Choroid plexus epithelial cell (primary cell): ENCODE results near the gene GEN1.

Experiments
- DNase-seq: peaks from one replicate; pipeline ENCODE4 v3.0.0-alpha.2; 2010; ENCODE audit warnings: low read depth
- H3K4me3 ChIP-seq: 2 replicates; pipeline ENCODE4 v1.5.1; 2011; ENCODE audit warnings: low read depth, mild to moderate bottlenecking, control low read depth, low read length, moderate library complexity
- TF ChIP-seq, protein P1 (sequence below): conservative IDR thresholded peaks from 2 replicates; pipeline ENCODE4 v1.5.1; 2011; ENCODE audit warnings: low read depth, mild to moderate bottlenecking, control low read depth, inconsistent platforms, low read length, moderate library complexity

The GEN1 gene, protein sequence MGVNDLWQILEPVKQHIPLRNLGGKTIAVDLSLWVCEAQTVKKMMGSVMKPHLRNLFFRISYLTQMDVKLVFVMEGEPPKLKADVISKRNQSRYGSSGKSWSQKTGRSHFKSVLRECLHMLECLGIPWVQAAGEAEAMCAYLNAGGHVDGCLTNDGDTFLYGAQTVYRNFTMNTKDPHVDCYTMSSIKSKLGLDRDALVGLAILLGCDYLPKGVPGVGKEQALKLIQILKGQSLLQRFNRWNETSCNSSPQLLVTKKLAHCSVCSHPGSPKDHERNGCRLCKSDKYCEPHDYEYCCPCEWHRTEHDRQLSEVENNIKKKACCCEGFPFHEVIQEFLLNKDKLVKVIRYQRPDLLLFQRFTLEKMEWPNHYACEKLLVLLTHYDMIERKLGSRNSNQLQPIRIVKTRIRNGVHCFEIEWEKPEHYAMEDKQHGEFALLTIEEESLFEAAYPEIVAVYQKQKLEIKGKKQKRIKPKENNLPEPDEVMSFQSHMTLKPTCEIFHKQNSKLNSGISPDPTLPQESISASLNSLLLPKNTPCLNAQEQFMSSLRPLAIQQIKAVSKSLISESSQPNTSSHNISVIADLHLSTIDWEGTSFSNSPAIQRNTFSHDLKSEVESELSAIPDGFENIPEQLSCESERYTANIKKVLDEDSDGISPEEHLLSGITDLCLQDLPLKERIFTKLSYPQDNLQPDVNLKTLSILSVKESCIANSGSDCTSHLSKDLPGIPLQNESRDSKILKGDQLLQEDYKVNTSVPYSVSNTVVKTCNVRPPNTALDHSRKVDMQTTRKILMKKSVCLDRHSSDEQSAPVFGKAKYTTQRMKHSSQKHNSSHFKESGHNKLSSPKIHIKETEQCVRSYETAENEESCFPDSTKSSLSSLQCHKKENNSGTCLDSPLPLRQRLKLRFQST

DNA sequence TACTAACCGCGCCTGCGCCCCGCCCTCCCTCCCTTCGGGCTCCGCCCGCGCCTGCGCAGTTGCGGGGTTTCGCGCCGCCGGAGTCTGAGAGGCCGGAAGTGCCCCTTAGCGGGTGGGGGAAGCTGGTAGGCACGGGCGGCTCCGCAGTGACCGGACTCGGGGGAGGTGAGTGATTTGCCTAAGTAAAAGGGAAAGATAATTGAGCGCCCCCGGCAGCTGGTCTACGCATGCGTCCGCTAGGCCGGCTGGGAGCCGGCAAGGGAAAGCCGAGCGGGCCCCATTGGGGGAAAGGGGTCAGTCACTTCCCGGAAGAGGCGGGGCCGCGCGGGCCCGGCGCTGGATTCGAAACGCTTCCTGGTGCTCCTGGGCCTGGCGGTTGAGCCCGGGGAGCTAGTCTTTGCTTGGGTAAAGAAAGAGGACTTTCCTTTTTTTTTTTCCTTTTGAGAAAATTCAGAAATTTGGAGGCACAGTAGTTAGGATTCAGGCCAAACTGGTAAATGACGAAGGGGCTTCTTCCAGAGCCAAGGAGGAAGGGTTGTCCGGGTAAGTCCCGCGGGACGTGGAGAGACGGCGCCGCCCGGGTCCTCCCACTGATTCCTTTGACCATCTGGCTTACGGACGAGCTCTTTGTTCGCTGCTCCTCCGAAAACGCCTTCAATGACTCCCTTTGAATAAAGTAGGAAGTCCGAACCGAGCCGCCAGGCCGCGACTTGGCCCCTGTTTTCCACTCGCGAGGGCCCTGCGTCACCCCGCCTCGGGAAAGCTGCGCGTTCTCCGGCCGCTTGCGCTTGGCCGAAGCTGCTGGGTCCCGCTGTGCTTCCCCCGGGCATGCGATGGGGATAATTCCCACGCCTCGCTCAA, at the start of gene GEN1, which contains the start of gene SMC6:
TSS of gene GEN1 (plus strand) at position 336 of the 861 bp plus-strand sequence. CDS start 5,806 bp downstream, outside the sequence.
TSS of gene SMC6 (minus strand) at position 8 of the 861 bp plus-strand sequence. CDS start 7,864 bp downstream, outside the sequence.
- TF ChIP-seq, protein P1, sequence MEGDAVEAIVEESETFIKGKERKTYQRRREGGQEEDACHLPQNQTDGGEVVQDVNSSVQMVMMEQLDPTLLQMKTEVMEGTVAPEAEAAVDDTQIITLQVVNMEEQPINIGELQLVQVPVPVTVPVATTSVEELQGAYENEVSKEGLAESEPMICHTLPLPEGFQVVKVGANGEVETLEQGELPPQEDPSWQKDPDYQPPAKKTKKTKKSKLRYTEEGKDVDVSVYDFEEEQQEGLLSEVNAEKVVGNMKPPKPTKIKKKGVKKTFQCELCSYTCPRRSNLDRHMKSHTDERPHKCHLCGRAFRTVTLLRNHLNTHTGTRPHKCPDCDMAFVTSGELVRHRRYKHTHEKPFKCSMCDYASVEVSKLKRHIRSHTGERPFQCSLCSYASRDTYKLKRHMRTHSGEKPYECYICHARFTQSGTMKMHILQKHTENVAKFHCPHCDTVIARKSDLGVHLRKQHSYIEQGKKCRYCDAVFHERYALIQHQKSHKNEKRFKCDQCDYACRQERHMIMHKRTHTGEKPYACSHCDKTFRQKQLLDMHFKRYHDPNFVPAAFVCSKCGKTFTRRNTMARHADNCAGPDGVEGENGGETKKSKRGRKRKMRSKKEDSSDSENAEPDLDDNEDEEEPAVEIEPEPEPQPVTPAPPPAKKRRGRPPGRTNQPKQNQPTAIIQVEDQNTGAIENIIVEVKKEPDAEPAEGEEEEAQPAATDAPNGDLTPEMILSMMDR: no peak
- peak within 1 kb of the TSS; percentile 85 for H3K4me3 ChIP-seq
- peak; percentile 86 for DNase-seq

DNA sequence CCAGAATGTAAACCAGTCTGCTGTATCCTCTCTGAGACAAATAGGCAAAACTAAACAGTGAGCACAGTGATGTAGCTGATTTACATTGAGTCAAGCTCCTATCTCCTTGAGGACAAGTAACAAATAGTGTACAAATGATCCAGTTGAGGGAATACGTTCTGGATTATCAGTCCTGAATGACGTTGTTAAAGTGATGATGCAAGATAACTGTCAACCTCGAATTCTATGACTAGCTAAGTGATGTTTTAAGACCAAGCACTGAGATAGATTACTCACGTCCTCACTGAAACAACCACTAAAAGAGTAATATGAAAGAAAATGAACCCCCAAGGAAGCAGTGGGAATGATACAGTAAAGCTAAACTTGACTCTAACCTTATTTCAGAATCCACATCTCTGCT, 47.1 kb upstream of the GEN1 start:
- no peak overlapping the region for H3K4me3 ChIP-seq
- no peak for DNase-seq
- TF ChIP-seq, protein P1: no peak

DNA sequence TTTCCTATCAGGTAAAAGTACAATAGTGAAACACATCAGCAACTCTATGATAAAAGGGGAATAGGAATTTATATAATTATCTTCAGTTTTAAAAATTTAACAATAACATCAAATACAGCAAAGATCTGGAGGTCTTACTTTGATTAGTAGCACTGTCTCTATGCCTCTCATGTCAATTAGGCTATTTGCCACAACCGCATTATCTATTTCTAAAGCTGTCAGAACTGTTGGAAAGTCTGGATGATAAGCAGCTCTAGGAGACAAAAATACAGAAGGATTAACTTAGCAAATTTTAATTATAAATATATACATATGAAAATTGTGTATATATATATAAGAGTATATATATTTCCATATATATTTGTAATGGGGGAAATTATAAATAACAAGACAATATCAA, 45.4 kb upstream of the GEN1 start:
- DNase-seq: no peak
- H3K4me3 ChIP-seq: no peak overlapping the region
- TF ChIP-seq, protein P1: no peak

DNA sequence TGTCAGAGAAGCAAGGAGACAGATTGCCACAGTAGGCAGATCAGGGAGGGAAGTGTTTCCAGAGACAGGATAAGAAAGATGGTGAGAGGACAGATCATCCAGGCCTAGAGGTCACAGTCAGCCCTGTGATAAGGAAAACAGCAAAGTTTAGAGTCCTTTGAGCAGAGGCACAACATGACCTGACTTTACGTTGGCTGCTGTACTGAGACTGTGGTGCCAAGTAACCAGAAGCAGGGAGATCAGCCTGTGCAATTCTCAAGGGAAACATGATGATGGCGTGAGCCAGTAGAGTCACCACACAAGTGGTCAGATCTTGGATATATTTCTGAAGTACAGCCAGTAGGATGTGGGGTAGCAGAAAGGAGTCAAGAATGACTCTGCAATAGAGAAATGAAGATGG, 44.0 kb upstream of the GEN1 start:
- H3K4me3 ChIP-seq: no peak overlapping the region
- no peak for DNase-seq
- TF ChIP-seq, protein P1: no peak

DNA sequence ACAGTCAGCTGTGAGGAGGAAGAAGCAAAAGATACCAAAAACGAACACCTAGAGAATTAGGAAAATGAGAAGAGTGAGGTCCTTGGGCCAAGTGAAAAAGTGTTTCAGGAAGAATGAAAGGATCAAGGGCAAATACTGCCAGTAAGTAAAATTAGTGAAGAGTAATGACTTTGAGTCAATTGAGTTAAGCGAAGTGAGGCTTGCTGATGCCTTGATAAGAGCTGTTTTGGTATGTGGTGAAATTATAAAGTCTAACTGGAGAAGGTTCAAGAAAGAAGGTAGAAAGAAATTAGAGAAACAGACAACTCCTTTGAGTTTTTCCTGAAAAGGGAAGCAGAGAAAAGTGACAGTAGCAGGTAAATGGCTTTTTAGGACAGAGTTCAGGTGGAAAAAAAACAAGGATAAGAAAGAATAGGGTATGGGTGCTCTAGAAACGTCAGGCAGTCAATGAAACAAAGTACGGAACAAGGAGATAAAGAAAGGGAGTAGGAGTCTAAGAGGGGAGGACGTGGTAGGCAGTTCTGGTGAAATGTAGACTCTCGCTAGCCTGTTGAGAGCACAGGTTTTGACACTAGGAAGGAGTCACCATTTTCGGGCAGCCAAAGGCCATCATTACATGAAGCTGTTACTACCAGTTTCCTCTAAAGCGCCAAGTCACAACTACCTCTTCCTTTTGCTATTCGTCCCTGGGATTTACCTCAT, 43.2 kb upstream of the GEN1 start:
- H3K4me3 ChIP-seq: no peak overlapping the region
- TF ChIP-seq, protein P1: no peak
- DNase-seq: no peak

DNA sequence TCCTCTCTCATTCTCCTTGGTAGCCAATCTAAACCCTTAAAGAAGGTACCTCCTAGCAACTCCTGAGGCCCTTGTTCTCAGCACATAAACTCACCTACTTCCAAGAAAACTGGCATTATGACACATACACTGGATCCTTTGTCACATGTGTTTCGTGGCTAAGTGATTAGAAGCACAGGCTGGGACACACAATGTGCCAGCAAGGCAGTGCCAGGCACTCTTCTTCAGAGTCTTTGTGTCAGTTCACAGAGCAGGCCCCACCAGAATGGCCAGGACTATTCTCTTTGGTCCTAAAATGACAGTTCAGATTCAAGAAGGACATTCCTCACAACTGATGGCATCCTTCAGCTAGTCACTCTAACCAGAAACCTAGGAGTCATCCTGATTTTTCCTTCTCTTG, 40.6 kb upstream of the GEN1 start:
- TF ChIP-seq, protein P1: no peak
- no peak for DNase-seq
- H3K4me3 ChIP-seq: no peak overlapping the region
